Measurements from ENCODE around the gene PKD1L1.
A peak's percentile ranks its signal among the peaks of the same experiment; 100 is the strongest.

The PKD1L1 gene

DNA sequence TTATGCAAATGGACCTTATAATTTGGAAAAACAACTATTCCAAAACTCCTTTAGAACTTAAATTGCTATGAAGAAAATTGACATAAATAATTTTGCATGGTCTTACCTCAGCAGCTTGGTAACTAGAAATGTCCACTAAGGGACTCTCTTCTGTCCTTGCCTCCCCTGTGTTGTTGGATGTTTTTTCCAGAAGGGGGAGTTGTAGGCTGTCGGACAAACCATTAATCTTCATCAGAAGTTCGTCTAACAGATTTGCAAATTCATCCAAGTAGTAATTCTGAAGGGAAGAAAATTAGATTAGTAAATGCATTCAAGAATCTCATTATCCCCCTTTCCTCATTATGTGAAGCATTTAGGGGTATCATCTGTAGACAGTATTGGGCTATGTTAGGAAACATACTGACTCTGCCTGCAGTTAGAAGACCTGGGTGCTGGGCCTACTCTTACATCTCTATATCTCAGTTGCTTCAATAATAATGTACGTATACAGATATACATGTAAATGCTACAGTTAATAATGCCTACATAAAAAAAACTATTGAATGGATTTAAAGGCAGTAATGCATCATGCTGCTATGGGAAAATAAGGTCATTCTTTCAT is 155.6 kb downstream of the PKD1L1 start:
- TF ChIP-seq ZFX (IDR thresholded peaks at IDR 0.05; ENCODE audit: borderline replicate concordance) (no peak), CTCF (IDR thresholded peaks at IDR 0.05) (peak; percentile 61)
- H3K27ac ChIP-seq, result no peak overlapping the region

GRCh38 chr7:47791682-47792081 is 156.6 kb downstream of the PKD1L1 start:
- peak overlapping the region; percentile 20; the same call in 1 of the 2 replicates for H3K27ac ChIP-seq
- TF ChIP-seq CTCF (IDR thresholded peaks at IDR 0.05), result no peak
- TF ChIP-seq ZFX (IDR thresholded peaks at IDR 0.05; ENCODE audit: borderline replicate concordance), result no peak

GRCh38 chr7:47788083-47788482 is 160.2 kb downstream of the PKD1L1 start:
- no peak overlapping the region for H3K27ac ChIP-seq
- TF ChIP-seq CTCF (IDR thresholded peaks at IDR 0.05) (no peak), ZFX (IDR thresholded peaks at IDR 0.05; ENCODE audit: borderline replicate concordance) (no peak)

DNA sequence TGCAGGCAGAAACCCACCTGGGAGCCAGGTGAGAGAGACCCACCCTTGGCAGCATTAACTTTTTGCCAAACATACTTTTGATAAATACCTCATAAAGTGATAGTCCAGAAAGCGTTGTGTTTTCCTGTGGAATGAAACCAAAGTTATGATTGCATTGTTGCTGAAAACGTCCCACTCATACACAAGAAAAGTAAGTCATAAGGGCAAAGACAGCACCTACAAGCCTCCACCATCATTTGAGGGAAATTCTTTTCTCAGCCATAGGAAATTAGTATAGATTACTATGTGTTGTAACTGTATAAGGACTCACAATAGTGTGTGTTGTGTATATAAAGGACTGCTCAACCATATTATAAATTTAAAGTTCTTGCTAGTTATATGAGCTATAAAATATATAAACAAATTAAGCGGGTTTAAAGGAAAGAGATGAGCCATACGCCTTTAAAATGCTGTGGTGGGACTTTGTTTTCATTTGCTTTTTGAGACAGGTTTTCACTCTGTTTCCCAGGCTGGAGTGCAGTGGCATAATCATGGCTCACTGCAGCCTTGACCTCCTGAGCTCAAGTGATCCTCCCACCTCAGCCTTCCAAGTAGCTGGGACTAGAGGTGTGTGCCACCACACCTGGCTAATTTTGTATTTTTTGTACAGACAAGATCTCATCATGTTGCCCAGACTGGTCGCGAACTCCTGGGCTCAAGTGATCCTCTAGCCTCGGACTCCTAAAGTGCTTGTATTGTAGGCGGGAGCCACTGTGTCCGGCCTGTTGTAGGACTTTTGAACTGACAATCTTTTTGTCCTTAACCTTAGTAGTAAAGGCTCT is 160.8 kb downstream of the PKD1L1 start:
- TF ChIP-seq CTCF (IDR thresholded peaks at IDR 0.05) (no peak), ZFX (IDR thresholded peaks at IDR 0.05; ENCODE audit: borderline replicate concordance) (no peak)
- no peak overlapping the region for H3K27ac ChIP-seq

GRCh38 chr7:47786557-47787248 is 161.6 kb downstream of the PKD1L1 start:
- no peak overlapping the region for H3K27ac ChIP-seq
- TF ChIP-seq CTCF (IDR thresholded peaks at IDR 0.05) (no peak), ZFX (IDR thresholded peaks at IDR 0.05; ENCODE audit: borderline replicate concordance) (no peak)

GRCh38 chr7:47785923-47786556 is 162.2 kb downstream of the PKD1L1 start:
- TF ChIP-seq CTCF (IDR thresholded peaks at IDR 0.05), result no peak
- no peak for TF ChIP-seq ZFX (IDR thresholded peaks at IDR 0.05; ENCODE audit: borderline replicate concordance)
- no peak overlapping the region for H3K27ac ChIP-seq

Data from 22Rv1 (cell line).